ENCODE data around the gene VPS50.
"Not testable (repeated sequence)": the region's sequence is repeated elsewhere in the genome, so short reads cannot be mapped to it uniquely, and the experiment has no call there.

VPS50 gene

DNA sequence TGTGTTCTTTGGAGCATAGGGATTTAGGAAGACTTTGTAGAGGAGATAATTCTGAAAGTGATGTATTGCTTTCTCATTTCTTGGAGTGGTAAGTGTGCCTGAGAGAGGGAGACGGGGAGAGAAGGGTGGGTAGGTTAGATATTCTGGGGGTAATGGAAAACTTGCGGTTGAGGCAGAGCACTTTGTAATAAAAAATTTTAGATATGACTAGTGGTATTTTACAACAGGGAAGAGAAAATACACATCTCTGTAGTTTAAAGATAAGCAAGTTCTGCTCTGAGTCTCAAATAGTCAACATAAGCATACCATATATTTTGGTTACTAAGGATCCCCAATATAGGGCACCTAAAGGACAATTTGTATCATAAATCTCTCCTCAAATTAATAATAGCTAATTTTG, 6.6 kb downstream of the VPS50 start:
- no peak for ATAC-seq

GRCh38 chr7:93239824-93240223, 7.7 kb downstream of the VPS50 start:
- ATAC-seq, result no peak

DNA sequence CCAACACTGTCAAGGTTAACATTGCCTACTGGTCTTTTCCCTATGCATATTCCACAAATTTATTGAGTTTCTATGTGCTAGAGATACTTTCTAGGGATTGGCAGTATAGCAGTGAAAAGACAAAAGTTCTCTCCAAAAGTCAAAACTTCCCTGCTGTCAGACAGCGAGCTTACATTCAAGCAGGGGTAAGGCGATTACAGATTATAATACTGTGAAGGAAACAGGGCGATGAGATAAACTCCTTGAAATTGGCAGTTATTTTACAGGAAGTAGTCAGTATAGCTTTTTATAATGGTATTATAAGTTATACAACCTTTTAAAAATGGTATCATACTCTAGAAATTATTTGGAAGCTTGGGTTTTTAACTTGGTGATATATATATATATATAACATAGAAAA, 9.9 kb downstream of the VPS50 start:
- ATAC-seq, result no peak

DNA sequence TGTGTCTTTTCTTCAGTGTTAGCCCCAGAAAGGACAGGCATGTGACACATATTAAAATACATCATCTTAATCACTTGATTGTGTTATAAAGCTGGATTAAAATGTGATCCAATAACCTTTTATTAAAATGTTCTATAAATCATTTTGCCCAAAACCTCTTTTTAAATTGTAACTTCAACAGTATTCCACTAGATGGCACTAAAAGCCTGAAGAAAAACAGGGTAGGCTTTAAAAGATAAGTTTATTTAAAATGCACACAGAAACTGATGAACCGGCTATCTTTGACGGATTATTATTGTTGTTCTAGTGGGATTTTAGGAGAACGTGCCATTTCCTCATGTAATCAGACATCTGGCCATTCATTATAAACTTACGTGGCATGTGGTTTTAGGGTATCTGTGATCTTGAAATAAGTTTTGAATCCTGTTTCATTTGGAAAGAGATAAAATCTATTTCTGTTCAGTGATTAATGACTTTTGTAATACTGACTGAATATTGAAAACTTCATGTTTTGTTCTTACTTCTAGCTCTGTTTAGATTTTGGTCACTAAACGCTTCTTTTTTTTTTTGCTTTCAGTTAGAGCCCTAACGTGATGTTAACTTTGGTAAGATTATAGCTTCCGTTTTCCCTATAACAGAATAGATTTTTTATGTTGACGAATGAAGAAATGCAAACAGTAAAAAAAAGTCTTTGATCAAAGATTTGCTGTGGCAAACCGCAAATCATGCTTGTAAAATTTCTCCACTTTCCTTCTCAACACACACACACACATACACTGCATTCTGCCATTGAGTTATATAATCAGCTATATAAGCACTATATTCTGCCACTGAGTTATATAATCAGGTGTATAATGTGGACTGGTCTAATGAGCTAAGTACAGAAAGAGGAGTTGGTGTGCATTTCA, 13.6 kb downstream of the VPS50 start:
- ATAC-seq, result peak; percentile 44 to 79

DNA sequence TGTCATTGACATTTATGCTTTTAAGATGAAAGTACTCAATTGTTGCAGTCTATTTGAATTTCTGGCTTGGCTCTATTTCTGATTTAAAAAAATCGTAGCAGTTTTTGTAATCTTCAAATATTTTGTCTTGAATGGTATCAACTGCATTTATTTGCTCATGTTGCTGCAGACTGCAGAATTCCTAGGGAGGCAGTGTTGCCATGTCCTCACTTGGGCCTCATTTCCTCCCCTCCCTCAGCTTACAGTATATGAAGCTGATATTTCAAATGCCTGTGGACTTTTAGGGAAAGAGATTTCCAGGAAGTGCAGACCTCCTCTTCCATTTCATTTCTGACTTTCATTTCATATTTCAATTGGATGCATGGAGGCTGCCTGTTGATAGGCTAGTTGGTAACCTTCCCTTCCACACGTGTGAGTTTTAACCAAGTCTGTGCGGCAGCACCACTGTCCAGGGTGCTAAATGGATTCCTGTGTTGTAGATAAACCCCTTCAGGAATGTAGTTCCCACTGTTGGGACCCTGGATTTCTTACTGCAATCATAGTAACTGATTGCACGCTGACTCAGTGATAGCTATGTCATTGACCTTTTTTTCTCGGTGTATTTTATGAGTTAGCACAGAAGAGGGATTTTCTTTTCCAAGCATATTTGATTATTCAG, 17.5 kb downstream of the VPS50 start:
- no peak for ATAC-seq

DNA sequence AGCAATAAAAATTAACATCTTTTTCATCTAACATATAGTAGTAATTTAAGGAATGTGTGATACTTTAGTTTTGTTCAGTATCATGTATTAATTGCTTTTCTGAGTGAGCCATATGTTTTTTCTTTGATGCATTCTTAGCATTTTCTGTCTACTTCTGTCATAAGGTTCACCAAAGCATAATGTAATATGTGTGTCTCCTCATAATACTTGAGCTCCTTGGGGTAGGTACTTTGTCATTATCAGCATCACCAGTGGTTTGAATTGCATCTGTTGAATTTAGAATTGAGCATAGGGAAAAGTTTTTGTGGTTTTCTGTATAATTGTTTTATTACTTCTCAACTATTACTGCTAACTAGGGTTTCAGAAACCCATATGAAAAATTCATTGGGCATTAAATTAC, 26.5 kb downstream of the VPS50 start:
- no peak for ATAC-seq

GRCh38 chr7:93262535-93262934, 30.4 kb downstream of the VPS50 start:
- ATAC-seq, result no peak

GRCh38 chr7:93265220-93265619, 33.1 kb downstream of the VPS50 start:
- ATAC-seq, result no peak

DNA sequence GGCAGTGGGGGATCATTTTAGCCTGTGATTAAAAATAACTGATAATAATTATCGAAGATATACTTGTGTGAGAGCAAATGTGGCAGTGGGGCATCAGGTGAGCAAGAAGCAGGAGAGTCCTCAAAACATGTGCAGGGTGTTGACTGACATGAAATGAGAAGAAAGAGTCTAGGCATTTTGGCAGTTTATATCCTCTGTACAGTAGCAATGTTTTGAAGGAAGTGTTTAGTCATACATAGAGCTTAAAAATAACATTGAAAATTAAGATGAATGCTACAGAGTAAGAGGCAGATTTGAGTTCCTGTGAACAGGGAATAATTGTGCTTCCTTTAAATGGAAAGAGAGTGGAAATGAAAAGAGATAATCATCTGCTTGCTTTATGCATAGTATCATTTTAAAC, 47.4 kb downstream of the VPS50 start:
- no peak for ATAC-seq

DNA sequence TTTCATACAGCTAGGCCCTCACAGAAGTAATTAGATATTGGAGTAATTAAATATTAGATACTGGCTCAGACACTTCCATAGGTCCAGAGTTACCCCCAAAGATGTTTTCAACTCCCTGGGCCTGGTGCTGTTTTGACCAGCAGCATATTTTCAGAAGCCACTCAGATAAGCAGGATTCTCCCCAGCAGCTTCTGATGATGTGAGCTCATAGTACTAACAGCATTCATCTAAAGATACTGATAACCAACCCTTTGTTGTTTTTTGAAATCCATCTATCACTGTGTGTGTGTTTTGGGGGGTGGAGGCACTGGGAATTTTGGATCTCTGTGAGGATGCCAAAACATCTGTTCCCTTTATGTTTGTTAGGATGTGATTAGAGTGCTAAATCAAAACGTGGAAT, 52.7 kb downstream of the VPS50 start:
- ATAC-seq, result no peak

GRCh38 chr7:93293229-93293628, 61.1 kb downstream of the VPS50 start:
- ATAC-seq, result no peak

GRCh38 chr7:93298206-93298605, 66.0 kb downstream of the VPS50 start:
- ATAC-seq, result no peak

- no peak for ATAC-seq
Observed at GRCh38 chr7:93298671-93299070, 66.5 kb downstream of the VPS50 start.

GRCh38 chr7:93301736-93302135, 69.6 kb downstream of the VPS50 start:
- no peak for ATAC-seq

DNA sequence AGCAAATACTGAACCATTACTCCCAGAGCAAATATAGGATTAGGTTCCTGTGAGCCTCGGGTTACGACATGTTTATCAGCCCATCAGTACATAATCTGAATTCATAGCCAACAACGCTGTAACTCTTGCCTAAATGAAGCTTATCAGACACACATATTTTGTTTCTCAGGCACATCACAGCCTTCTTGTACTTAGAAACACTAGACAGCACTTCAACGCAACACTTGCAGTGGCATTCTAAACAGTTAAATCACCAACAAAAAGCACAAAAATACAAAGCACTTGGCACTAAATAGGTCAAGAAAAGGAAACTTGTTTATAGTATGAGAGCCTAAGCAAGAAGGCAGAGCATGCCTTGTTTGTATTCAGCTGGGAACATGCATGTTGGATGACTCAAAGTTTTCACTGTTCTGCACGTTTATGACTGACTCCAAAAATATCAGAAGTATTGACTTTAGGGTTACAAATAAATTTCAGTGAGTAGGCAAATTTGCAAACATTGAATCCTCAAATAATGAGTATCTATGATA, 75.0 kb downstream of the VPS50 start:
- ATAC-seq, result no peak

DNA sequence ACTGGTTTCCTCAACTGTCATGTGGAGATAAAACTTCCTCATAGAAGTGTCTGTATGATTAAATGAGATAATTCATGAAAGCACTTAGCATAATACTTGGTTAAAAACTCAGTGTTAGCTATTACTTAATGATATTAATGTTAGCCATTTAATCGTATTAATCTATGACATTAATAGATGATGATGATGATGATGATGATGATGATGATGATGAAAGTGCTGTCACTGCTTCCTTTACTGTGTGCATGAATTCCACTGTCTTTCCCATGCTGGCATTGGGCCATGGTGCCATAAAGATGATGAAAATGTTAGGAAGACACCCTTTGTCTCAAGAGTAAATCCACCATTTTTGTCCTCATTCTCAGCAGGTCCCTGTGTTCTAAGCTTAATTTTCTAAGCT, 75.8 kb downstream of the VPS50 start:
- no peak for ATAC-seq

DNA sequence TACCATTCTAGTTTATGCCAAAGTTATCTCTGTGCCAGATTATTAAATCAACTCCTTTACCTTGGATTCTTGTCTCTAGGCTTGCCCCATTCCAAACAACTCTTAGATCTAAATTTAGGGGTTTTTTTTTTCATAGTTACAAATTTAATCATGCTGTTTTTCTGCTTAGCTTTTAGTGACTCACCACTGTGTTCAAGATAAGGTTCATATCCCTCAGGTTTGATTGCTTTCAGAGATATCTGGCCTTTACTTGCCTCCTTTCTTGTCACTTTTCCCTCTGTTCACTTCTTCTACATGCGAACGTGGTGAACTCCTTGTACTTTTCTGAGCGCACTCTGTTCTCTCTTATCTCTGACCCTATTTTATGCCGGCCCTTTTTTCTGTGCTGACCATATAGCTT, 78.2 kb downstream of the VPS50 start:
- no peak for ATAC-seq

GRCh38 chr7:93314449-93314848, 82.3 kb downstream of the VPS50 start:
- no peak for ATAC-seq

- ATAC-seq, result peak; percentile 13 to 45
Observed at GRCh38 chr7:93315896-93316295, 83.7 kb downstream of the VPS50 start.

- ATAC-seq, result no peak
Observed at GRCh38 chr7:93316730-93317129, 84.6 kb downstream of the VPS50 start.

DNA sequence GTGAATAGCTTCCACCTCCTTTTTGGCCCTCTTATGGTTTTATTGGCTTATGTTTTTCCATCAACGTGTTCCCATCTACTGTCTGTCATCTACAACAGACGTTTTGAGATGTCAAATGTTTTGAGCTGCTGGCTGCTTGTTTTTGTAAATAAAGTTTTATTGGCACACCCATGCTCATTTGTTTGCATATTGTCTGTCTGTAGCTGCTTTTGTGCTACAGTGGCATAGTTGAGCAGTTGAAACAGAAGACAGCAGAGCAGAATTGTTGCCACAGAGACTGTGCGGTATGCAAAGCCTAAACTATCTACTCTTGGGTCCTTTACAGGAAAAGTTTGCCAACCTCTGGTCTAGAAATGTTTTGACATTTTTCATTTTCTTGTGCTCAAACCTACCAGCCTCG, 88.7 kb downstream of the VPS50 start:
- ATAC-seq, result no peak

DNA sequence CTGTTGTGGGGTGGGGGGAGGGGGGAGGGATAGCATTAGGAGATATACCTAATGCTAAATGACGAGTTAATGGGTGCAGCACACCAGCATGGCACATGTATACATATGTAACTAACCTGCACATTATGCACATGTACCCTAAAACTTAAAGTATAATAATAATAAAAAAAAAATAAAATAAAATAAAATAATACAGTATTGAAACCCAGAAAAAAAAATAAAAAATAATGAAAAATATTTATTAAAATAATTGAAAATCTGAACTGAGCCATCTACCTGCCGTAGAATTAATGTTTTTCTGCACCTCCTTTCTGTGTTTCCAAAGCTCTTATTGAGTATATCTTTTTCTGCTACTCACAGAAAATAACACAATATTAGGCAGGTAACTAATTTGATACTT, 94.1 kb downstream of the VPS50 start:
- ATAC-seq, result not testable (repeated sequence)

- no peak for ATAC-seq
Observed at GRCh38 chr7:93327006-93327633, 95.0 kb downstream of the VPS50 start.

GRCh38 chr7:93331706-93332105, 99.5 kb downstream of the VPS50 start:
- no peak for ATAC-seq
